Natural killer cell (primary cell): ENCODE measurements around the gene APIP. TPM values are rescaled to one million over a fixed set of nuclear protein-coding genes. Genes with fewer than 3 reads are reported as not detected.

ENCODE experiments used
- ATAC-seq, 3 donors: fragments of 150-1000 bp in 2 of 3; fragments of 200-7000 bp in 1 of 3; cut with Tn5 transposase; 1 replicate in 1 of 3; 2 replicates in 2 of 3; pipeline ENCODE4 v1.10.0; 2021; ENCODE audit warnings: mild to moderate bottlenecking in 2 of 3, moderate library complexity in 2 of 3
- DNase-seq, 2 donors: peaks; one replicate each; pipeline versions ENCODE4 v3.0.0 to v3.0.0-alpha.2; 2013 to 2021; ENCODE audit warnings: mixed read lengths in 1 of 2
- H3K27ac ChIP-seq: one replicate; pipeline ENCODE4 v1.5.1; 2013; ENCODE audit warnings: mild to moderate bottlenecking, low read length
- H3K27me3 ChIP-seq: one replicate; pipeline ENCODE4 v1.6.1; 2013; ENCODE audit warnings: low read length; ENCODE audit not compliant: control insufficient read depth, insufficient read depth
- H3K36me3 ChIP-seq: one replicate; pipeline ENCODE4 v1.6.1; 2013; ENCODE audit warnings: low read length; ENCODE audit not compliant: control insufficient read depth, insufficient read depth
- H3K4me1 ChIP-seq: one replicate; pipeline ENCODE4 v1.6.1; 2013; ENCODE audit warnings: low read length; ENCODE audit not compliant: control insufficient read depth, insufficient read depth
- H3K4me3 ChIP-seq: one replicate; pipeline ENCODE4 v1.5.1; 2013; ENCODE audit warnings: low read length
- H3K9me3 ChIP-seq: one replicate; pipeline ENCODE4 v1.6.1; 2013; ENCODE audit warnings: low read length; ENCODE audit not compliant: control insufficient read depth, insufficient read depth
- H3K27ac Mint-ChIP-seq, 2 donors: one replicate each; pipeline ENCODE4 v1.8.0; 2022; ENCODE audit warnings: mild to moderate bottlenecking in 2 of 2, mixed read lengths in 2 of 2, moderate library complexity in 1 of 2
- H3K27me3 Mint-ChIP-seq, 2 donors: one replicate each; pipeline ENCODE4 v1.8.0; 2022; ENCODE audit warnings: low read depth in 2 of 2, mixed read lengths in 2 of 2
- H3K36me3 Mint-ChIP-seq: one replicate; pipeline ENCODE4 v1.8.0; 2022; ENCODE audit warnings: mixed read lengths
- H3K4me1 Mint-ChIP-seq, 2 donors: one replicate each; pipeline ENCODE4 v1.8.0; 2022; ENCODE audit warnings: mixed read lengths in 2 of 2
- H3K4me3 Mint-ChIP-seq: one replicate; pipeline ENCODE4 v1.8.0; 2022; ENCODE audit warnings: mild to moderate bottlenecking, moderate library complexity, mixed read lengths
- H3K9me3 Mint-ChIP-seq, 2 donors: one replicate each; pipeline ENCODE4 v1.8.0; 2022; ENCODE audit warnings: mixed read lengths in 2 of 2
- WGBS: methylation state at CpG from one replicate; pipeline ENCODE4 v1.1.7; 2013; ENCODE audit warnings: missing lambda C conversion rate; ENCODE audit not compliant: insufficient coverage; 5-methylcytosine and 5-hydroxymethylcytosine counted together
- intact Hi-C: fragments of 100-400 bp; cut with micrococcal nuclease; formaldehyde crosslinking; loops from one replicate; pipeline ENCODE4 v1.14.2; 2022
- total RNA-seq, 4 donors: library from RNA; stranded (reverse); fragments of 120-200 nt in 1 of 4; gene quantifications; one replicate each; pipeline versions ENCODE4 v1.2.3 to v1.2.4, GENCODE V29; 2013 to 2022
- TF ChIP-seq, protein P1 (sequence below): fragments of 200-600 bp; IDR thresholded peaks from one replicate; pipeline ENCODE4 v1.8.0; 2022; ENCODE audit warnings: antibody characterized with exemption

Gene APIP
- total RNA-seq, 3 donors from 2014 or later (not counting 1 experiment from before 2014, with no cell fraction given): 6.6 to 9.4 (median 8.1) TPM

DNA sequence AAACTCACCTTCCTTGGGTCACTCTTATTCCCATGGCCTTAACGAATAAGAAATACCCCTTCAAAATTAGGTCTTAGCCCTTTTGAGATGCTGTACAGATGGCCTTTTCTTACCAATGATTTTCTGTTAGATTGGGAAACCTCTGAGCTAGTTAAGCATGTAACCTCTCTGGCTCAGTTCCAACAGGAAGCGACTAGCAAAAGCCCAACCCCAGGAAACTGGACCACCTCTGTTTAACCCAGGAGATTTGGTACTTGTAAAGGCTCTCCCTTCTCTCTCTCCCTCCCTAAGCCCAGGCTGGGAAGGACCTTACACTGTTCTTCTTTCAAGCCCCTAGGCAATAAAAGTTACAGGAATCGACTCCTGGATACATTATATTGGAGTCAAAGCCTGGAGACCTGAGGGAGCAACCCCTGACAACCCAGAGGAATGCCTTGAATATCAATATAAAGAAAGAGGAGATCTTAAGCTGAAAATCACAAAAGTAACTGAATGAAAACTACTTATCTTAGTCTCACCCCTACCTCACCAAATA lies 11.7 kb downstream of the APIP start:
- intact Hi-C loops: no loop called here
- Mint-ChIP-seq H3K9me3 (peaks cover 0 to 3% of the 10 kb centered on the region in 2 donors), H3K4me3 (no peak overlapping the region), H3K27me3 (no peaks in the 10 kb centered on the region), H3K36me3 (peaks cover 7% of the 10 kb centered on the region), H3K4me1 (peaks cover 10 to 12% of the 10 kb centered on the region in 2 donors), H3K27ac (no peak overlapping the region)
- H3K36me3 ChIP-seq: no peaks in the 10 kb centered on the region
- DNase-seq (no peak), ATAC-seq (no peak)
- peaks cover 20% of the 10 kb centered on the region for H3K9me3 ChIP-seq
- no peak overlapping the region for H3K4me3 ChIP-seq
- H3K27me3 ChIP-seq: no peaks in the 10 kb centered on the region
- no peak overlapping the region for H3K27ac ChIP-seq
- TF ChIP-seq, protein P1, sequence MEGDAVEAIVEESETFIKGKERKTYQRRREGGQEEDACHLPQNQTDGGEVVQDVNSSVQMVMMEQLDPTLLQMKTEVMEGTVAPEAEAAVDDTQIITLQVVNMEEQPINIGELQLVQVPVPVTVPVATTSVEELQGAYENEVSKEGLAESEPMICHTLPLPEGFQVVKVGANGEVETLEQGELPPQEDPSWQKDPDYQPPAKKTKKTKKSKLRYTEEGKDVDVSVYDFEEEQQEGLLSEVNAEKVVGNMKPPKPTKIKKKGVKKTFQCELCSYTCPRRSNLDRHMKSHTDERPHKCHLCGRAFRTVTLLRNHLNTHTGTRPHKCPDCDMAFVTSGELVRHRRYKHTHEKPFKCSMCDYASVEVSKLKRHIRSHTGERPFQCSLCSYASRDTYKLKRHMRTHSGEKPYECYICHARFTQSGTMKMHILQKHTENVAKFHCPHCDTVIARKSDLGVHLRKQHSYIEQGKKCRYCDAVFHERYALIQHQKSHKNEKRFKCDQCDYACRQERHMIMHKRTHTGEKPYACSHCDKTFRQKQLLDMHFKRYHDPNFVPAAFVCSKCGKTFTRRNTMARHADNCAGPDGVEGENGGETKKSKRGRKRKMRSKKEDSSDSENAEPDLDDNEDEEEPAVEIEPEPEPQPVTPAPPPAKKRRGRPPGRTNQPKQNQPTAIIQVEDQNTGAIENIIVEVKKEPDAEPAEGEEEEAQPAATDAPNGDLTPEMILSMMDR: no peak
- H3K4me1 ChIP-seq: no peaks in the 10 kb centered on the region
- WGBS: 96% methylated on average over 2 of the region's 3 CpGs

DNA sequence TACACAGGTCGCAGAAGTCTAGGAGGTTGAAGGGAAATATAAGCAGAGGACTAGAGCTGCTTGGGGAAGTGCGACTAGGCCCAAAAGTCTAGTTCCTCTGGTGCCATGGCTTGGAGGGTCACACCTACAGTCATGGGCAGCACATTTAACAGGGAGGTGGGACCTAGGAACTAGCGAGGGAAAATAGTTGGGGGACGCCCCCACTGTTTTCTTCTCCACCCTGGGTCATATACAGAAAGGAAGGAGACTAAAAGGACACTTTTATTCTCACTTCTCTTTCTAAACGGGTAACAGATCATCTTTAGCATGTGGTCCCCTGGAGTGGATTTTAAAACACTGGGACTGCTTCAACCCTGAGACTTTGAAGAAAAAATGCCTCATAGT lies 16.6 kb downstream of the APIP start:
- no peak for ATAC-seq
- DNase-seq: no peak
- WGBS: 99% methylated on average over 4 of the region's 5 CpGs
- H3K9me3 Mint-ChIP-seq: peaks cover 3 to 9% of the 10 kb centered on the region in 2 donors
- H3K27ac Mint-ChIP-seq: no peak overlapping the region
- Histone ChIP-seq H3K4me1 (no peaks in the 10 kb centered on the region), H3K9me3 (peaks cover 38% of the 10 kb centered on the region), H3K27me3 (no peaks in the 10 kb centered on the region), H3K4me3 (no peak overlapping the region), H3K36me3 (no peaks in the 10 kb centered on the region), H3K27ac (no peak overlapping the region)
- no peaks in the 10 kb centered on the region for H3K27me3 Mint-ChIP-seq
- peaks cover 7% of the 10 kb centered on the region for H3K36me3 Mint-ChIP-seq
- intact Hi-C loops: loop anchor here (2.0 kb wide), 1 partner anchor 313 kb away; no protein-coding TSS in a partner anchor
- no peak overlapping the region for H3K4me3 Mint-ChIP-seq
- TF ChIP-seq, protein P1: no peak
- H3K4me1 Mint-ChIP-seq: peaks cover 4 to 5% of the 10 kb centered on the region in 2 donors

DNA sequence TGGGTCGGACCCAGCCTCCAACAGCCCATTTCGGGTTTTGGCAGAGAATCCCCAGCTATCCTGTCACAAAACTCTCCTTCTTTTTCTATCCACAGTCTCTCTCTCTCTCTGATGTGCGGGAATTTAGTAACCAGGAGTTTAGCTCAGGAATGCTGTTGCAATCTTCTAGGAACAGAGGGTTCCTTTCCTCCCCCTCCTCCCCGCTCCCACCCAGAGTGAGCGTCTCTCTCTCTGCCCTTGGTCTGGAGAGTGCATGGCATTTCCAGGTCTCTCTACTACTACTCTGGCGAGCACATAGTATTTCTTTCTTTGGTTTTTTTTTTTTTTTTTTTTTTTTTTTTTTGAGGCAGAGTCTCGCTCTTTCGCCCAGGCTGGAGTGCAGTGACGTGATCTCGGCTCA lies 17.7 kb downstream of the APIP start:
- Histone ChIP-seq H3K4me1 (no peaks in the 10 kb centered on the region), H3K27ac (no peak overlapping the region), H3K4me3 (no peak overlapping the region), H3K36me3 (no peaks in the 10 kb centered on the region), H3K9me3 (peaks cover 38% of the 10 kb centered on the region), H3K27me3 (no peaks in the 10 kb centered on the region)
- WGBS: 99% methylated on average over 9 of the region's 10 CpGs
- ATAC-seq: no peak
- no peaks in the 10 kb centered on the region for H3K27me3 Mint-ChIP-seq
- H3K27ac Mint-ChIP-seq: no peak overlapping the region
- H3K36me3 Mint-ChIP-seq: peaks cover 7% of the 10 kb centered on the region
- peaks cover 3 to 9% of the 10 kb centered on the region in 2 donors for H3K9me3 Mint-ChIP-seq
- TF ChIP-seq, protein P1: no peak
- DNase-seq: no peak
- no peaks in the 10 kb centered on the region for H3K4me1 Mint-ChIP-seq
- intact Hi-C loops: loop anchor here (2.0 kb wide), 1 partner anchor 312 kb away; no protein-coding TSS in a partner anchor
- no peak overlapping the region for H3K4me3 Mint-ChIP-seq
